Activated CD8-positive, alpha-beta memory T cell treated with anti-CD3 and anti-CD28 coated beads, Interleukin-2, amount 50 U/mL, for 48 hours (primary cell): Measurements from ENCODE around the gene PCBP1.
A peak's percentile ranks its signal among the peaks of the same experiment; 100 is the strongest.

Source experiments
- DNase-seq: peaks from one replicate; pipeline ENCODE4 v3.0.0-alpha.2; 2020

Gene PCBP1

DNA sequence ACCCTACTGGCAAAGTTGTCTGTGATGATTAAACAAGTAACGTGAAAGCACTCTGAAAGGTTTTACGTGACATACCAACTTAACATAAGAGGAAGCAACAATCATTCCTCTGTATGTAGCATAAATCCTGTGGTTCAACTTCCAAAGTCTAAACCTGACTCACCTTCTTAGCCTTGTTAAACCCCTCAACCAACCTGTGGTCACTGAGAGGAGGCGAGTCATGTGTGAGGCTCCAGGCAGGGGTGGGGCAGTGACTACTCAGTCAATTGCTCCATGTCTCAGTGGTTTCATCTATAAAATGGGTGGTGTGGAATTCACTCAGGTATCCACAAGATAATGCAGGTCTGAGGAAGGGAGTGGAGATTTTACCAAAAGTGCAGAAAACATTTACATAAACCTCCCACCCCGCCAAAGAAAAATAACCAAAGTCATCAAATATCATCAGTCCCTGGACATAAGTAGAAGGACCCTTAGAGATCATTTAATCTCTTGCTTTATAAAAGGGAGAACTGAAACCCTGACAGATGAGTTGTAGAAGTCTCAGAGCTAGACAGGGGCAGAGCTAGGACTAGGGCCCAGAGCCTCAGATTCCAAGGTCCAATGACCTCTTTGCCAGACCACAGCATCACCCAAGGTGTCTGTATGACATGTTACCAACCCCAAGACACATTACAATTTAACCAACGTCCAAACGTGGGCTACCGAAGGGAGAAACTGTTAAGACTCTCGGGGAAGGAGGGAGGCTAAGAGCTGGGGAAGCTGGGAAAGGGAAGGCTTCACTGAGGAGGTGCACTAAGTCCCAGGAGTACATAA is 3.7 kb upstream of the PCBP1 start:
- peak; percentile 70 for DNase-seq

DNA sequence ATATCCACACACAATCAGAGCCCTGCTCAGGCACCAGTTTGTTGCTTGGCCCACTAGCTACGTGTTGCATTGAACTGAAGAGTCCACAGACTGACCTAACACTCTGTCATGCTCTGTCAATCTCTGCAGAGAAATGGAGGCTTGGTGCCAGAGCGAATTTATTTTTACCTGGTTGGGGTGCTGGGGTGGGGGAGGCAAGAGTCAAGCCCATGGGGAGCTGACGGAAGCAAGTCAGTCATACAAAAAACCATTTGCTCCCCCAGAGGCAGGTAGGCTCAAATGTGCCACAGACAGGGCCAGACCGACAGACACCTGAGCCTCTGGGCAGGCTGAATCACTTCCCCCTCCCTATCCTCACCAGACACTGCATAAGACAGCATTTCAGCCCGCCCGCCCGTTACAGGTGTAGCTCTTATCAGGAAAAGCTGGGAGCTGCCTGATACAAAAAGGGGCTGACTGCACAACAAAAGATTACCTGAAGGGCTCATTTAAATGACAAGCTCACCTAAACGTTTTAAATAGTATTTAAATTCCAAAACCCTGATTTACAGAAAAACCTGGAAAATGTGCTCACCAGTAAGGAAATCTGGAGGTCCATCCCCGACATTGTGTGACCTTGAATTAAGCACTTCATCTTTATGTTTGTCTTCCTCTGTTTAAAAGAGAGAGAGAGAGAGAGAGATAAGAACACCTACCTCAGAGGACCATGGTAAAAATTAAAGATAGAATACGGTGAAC is 2.1 kb upstream of the PCBP1 start:
- DNase-seq = peak; percentile 76

DNA sequence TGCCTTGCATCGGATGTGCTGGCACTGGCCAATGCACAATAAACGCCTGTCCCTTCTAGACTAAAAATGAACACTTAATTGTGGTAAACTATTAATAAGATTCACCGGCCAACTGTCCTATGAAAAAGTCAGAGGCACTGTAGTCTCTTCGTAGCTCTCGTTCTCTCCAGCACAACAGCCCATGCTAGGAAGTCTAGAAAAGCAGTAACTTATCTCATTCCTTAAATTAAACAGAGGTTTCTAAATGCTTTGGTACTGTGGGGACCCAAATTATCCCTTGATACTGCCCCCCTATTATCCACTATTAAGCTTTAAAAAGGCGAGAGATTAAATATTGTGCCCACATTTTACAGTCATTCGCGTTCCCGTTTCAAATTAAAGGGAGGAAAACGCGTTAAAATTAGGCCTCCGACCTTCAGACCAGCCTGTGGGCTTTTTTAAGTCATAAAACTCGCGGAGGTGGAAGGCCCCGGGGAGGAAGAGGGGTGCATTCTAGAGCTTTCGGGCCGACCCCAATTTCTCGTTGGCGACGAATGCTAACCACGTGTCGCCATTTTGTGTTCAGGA is 1.5 kb upstream of the PCBP1 start:
- DNase-seq = peak; percentile 50

DNA sequence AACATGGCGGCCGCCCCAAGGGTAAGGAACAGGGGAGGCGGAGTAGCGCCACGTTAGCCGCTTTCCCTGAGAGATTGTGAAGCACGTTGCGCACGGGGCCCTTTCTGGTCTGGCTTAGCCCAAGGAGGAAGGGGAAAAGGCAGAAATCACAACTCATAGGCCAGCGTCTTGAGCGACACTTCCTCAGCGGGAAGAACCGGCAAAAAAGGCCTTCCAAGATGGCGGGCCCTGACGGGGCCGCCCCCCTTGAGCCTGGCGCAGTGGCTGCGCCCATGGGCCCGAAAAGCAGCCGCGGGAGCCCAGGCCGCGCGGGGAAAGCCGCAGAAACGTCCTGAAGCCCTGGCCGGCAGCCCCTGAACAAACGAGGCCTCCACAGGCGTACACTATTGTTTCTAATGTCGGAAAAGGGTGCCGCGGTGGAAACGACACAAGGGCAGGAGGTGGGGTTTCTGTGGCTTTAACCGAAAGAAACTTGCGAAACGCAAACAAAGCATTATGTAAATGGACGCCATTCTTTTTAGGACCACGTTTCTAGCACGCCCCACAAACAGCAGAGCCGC is 919 bp upstream of the PCBP1 start:
- DNase-seq = peak; percentile 89

DNA sequence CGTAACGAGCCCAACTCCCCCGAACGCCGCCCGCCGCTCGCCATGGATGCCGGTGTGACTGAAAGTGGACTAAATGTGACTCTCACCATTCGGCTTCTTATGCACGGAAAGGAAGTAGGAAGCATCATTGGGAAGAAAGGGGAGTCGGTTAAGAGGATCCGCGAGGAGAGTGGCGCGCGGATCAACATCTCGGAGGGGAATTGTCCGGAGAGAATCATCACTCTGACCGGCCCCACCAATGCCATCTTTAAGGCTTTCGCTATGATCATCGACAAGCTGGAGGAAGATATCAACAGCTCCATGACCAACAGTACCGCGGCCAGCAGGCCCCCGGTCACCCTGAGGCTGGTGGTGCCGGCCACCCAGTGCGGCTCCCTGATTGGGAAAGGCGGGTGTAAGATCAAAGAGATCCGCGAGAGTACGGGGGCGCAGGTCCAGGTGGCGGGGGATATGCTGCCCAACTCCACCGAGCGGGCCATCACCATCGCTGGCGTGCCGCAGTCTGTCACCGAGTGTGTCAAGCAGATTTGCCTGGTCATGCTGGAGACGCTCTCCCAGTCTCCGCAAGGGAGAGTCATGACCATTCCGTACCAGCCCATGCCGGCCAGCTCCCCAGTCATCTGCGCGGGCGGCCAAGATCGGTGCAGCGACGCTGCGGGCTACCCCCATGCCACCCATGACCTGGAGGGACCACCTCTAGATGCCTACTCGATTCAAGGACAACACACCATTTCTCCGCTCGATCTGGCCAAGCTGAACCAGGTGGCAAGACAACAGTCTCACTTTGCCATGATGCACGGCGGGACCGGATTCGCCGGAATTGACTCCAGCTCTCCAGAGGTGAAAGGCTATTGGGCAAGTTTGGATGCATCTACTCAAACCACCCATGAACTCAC is 673 bp downstream of the PCBP1 start:
- peak; percentile 81 for DNase-seq

DNA sequence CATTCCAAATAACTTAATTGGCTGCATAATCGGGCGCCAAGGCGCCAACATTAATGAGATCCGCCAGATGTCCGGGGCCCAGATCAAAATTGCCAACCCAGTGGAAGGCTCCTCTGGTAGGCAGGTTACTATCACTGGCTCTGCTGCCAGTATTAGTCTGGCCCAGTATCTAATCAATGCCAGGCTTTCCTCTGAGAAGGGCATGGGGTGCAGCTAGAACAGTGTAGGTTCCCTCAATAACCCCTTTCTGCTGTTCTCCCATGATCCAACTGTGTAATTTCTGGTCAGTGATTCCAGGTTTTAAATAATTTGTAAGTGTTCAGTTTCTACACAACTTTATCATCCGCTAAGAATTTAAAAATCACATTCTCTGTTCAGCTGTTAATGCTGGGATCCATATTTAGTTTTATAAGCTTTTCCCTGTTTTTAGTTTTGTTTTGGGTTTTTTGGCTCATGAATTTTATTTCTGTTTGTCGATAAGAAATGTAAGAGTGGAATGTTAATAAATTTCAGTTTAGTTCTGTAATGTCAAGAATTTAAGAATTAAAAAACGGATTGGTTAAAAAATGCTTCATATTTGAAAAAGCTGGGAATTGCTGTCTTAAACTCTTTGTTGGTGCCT is 1.4 kb downstream of the PCBP1 start:
- no peak for DNase-seq

DNA sequence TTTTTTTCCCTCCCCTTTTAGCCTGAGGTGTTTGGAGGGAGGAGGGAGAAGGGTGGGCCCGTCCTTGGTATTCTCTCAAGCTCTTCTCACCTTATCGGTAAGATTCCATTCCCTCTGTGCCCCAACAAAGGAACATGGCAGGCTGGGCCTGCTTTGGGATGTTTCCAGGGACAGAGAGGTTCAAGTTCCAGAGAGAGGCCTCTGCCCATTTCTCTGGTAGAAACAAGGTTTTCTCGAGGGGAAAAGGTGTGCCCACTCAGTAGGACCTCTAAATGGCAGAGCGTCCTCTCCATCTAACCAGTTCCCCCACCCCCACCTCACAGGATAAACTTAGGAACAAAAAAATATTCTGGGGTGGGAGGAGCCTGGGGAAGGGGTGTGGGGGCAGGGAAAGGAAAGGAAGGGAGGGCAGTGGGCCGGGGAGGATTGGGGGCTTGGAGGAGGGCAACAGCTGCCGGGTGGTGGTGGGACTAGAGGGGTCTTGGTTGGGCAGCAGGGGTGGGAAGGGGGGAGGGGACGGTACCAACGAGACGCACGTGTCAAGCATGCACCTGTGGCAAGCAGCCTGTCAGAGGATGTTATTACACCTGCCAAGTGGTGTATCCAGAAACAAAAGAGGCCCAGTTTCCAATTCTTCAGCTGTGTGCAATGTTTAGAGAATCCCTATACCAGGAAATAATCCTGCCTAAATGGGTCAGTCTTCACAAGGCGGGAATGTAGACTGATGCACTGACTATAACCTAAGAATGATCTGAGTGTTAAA is 2.1 kb downstream of the PCBP1 start:
- peak; percentile 76 for DNase-seq

DNA sequence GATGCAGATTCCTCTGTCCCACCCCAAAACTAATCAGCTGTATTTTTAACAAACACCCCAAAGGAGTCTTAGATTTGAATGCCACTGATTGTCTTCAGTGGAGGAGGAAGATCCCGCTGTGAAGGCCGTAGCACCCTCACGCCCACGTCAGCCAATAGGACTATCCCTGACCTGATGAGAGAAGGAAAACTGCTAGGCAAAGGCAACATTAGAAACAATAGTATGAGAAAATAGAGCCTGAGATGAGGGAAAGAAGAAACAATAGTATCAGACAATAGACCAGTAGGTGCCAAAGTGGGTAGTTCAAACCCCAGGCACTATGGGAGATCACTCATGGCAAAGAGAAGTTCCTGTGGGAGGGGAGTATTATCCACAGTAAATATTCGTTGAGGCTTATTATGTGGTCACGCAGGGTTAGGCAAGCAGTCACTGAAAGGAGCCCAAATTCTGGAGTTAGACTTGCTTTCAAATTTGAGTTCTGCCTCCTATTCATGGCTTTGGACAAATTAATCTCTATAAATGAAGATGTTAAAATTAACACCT is 2.8 kb downstream of the PCBP1 start:
- DNase-seq = peak; percentile 45

DNA sequence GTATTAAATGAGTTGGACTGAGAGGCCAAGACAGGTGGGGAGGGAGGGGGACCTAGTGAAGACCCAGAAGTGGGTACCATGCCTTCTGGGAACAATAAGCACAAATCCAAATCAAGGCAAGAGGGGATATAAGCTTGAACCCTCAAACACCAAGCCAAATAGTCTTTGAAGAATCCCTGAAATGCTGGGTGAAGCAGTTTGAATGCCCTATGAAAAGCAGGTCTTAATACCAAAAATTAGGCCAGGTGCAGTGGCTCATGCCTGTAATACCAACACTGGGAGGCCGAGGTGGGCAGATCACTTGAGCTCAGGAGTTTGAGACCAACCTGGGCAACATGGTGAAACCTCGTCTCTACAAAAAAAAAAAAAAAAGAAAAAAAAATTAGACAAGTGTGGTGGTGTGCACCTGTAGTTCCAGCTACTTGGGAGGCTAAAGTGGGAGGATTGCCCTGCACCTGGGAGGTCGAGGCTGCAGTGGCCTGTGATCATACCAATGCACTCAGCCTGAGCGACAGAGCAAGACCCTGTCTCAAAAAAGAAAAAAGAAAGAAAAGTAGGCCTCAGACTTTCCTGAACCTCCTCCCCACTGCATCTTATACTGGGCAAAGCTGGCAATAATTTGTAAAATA is 3.5 kb downstream of the PCBP1 start:
- DNase-seq = peak; percentile 46

DNA sequence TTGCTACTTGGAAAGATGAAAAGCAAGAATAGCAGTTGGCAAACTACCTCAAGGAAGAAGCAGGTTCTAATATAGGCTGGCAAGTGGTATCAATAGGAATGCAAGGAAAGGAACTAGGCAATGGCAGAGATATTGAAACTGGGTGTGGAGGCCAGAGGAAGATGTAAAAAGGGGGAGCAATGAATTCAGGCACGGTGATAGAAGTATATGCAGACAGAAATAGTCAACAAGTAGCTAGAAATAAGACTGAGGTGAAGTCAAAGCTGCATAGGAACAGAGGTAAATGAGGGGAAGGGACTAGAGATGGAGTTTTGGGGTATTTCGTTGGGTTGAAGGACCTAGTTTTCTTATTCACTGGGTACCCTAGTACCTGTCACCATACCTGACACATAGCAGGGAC is 4.1 kb downstream of the PCBP1 start:
- DNase-seq = no peak

DNA sequence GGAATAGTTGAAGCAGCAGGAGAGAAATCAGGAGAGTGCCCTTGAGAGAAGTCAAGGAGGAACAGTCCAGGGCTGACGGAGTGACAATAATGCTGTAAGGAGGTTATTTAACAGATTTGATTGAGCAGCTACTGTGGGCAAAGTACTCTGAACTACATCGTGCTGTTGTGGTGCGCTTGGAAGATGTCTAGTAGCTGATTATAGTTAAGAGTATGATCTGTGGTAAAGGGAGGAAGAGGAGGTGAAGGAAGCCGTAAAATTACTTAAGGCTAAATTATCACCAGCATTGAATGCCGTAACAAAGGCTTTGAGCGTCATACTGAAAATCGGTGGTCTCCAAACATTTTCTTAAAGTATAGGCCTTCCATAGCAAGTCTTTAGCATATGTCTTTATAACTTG is 4.5 kb downstream of the PCBP1 start:
- peak; percentile 30 for DNase-seq

DNA sequence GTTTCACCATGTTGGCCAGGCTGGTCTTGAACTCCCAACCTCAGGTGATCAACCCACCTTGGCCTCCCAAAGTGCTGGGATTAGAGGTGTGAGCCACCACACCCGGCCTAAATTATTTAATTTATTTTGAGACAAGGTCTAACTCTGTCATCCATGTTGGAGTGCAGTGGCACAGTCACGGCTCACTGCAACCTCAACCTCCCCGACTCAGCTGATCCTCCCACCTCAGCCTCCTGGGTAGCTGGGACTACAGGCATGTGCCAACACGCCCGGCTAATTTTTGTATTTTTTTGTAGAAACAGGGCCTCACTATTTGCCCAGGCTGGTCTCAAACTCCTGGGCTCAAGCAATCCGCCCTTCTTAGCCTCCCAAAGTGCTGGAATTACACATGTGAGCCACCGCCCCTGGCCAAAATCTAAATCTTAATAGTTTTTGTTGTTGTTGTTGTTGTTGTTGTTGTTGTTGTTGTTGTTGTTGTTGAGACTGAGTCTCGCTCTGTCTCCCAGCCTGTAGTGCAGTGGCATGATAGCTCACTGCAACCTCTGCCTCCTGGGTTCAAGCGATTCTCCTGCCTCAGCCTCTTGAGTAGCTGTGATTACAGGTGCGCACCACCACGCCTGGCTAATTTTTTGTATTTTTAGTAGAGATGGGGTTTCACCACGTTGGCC is 5.4 kb downstream of the PCBP1 start:
- DNase-seq = peak; percentile 50

DNA sequence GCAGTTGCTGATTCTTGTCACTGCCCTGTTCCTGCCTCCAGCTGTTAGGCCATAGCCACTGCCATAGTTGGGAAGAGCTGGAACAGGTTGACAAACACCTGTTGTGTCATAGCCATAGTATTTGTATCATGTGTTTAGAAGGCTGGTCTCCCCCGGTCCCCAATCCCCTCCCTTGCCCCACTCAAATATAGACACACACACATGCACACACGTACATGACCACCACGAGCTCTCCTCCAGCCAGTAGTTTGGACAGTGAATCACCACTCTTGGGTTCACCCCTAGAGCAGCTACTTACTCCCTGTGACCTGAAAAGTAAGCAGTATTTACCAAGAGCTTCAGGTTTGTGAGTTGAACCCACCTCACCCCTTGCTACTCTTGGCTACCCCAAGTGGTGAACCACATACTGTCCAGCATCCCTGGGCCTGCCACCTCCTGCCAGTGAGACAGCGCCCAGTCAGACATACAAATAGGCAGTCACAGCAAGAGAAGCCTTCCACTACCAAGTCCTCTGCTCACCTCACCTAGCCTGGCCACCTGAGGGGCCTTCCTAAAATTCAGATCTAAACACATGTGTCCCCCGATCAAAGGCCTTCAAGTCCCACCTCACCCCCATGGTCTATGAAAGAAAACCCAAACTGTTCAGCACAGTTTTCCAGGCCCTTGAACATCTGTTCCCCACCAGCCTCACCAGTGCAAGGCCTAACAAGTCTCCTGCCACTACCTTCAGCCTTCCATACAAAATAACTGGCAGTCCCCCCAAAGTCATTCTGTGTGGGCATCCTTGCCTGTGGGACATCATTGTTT is 7.1 kb downstream of the PCBP1 start:
- DNase-seq = peak; percentile 57

DNA sequence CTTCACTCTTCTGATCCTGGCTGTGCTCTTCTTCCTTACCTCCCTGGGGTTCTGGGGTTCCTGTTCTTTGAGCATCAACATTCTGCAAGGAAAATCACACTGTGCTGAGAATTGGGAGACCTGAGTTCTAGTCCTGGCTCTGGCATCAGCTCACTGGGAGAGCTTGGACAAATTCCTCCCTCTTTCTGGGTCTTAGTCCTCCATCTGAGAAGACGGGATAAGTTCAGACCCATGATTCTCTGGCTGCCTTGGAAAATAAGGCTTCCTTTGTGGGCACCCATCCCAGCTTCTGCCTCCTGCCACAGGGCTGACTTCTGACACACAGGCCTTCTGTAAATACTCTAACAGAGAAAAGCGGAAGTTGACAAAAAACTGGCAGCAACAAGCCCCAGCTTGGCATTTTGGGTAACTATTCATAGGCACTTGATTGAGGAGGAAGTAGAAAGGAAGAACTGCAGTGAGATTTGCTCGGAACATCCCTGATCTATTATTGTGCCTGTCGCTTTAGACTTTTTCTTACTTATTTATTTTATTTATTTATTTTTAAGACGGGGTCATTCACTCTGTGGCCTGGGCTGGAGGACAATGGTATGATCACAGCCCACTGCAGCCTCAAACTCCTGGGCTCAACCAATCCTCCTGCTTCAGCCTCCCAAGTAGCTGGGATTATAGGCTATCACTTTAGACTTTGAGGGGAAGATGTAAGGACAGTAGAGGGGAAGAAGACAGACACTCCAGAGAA is 7.9 kb downstream of the PCBP1 start:
- DNase-seq = peak; percentile 60

DNA sequence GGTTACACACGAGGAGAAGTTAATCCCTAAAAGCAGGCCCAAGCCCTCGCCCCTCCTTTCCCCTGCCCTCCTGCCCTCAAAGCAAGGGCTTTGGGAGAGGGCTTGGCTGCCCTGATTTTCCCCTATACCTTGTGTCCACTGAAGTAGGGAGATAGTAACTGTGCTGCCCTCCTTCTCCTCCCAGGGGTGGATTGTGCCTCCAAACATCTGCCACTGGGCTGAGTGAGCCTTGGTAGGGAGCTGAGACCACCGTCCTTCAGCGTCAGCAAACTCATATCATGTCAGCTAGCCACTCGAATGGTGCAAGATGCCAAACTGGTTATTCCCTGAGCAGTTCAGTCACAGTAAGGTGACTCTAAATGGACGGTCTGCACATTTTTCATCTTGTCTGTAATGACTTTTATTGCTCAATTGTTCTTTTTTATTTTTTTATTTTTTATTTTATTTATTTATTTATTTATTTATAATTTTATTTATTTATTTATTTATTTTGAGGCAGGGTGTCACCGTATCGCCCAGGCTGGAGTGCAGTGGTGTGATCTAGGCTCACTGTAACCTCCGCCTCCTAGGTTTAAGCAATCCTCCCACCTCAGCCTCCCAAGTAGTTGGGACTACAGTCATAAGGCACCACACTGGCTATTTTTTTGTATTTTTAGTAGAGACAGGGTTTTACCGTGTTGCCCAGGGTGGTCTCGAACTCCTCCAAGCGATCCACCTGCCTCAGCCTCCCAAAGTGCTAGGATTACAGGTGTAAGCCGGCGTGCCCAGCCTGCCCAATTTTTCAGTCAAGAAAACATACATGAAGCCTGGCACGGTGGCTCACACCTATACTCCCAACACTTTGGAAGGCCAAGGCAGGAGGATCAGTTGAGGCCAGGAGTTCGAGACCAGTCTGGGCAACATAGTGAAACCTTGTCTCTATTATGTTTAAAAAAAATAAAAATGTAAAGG is 8.7 kb downstream of the PCBP1 start:
- DNase-seq = peak; percentile 51

DNA sequence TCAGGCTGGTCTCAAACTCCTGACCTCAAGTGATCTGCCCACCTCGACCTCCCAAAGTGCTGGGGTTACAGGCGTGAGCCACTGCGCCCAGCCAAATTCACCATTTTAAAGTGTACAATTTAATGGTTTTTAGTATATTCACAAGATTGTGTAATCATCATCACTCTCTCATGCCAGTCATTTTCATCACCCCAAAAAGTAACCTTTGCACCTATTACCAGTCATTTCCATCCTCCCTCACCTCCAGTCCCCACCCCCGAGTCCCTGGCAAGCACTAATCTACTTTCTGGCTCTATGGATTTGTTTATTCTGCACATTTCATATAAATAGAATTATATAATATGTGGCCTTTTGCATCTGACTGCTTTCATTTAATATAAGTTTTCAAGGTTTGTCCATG is 10.8 kb downstream of the PCBP1 start:
- no peak for DNase-seq

DNA sequence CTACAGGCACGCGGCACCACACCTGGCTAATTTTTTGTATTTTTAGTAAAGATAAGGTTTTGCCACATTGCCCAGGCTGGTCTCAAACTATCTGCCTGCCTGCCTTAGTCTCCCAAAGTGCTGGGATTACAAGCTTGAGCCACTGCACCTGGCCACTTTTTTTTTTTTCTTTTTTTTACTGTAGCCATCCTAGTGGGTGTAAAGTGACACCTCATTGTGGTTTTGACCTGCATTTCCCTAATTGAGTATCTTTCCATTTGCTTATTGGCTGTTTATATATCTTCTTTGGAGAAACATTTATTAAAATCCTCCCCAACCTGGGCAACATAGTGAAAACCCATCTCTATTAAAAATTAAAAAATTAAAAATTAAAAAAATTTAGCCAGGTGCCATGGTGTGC is 12.0 kb downstream of the PCBP1 start:
- DNase-seq = no peak
